LNCaP clone FGC (cell line): Measurements from ENCODE around the gene CDK14.

Source experiments
- DNase-seq: peaks from one replicate; pipeline ENCODE4 v3.0.0-alpha.2; 2011; ENCODE audit warnings: low read depth
- H3K4me3 ChIP-seq: 2 replicates; pipeline ENCODE4 v1.5.1; 2011; ENCODE audit warnings: mild to moderate bottlenecking, low read depth, low read length, control low read depth
- TF ChIP-seq, protein P1 (sequence below): IDR thresholded peaks from 2 replicates; pipeline ENCODE4 v1.5.1; 2012; ENCODE audit warnings: mild to moderate bottlenecking; ENCODE audit not compliant: control insufficient read depth, insufficient read depth; ENCODE audit errors: extremely low read depth

The CDK14 gene

DNA sequence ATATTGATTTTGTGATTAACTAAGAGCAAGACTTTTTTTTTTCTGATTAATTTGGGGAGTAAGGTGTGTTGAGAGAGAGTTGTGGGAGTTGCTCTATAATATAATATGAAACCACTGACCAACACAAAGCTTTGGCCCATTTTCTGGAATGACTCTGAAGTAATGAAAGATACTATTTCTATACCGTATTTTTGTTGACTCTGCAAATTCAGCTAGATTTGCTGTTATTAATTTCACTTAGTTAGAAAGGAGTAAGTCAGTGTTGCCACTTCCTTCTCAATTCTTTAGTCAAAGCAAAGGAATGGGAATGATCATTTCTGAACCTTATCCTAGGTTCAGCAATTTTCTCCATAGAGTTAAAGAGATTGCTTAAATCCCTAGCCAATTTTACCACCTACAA is 355.1 kb downstream of the CDK14 start:
- no peak overlapping the region for H3K4me3 ChIP-seq
- DNase-seq, result no peak
- TF ChIP-seq, protein P1, sequence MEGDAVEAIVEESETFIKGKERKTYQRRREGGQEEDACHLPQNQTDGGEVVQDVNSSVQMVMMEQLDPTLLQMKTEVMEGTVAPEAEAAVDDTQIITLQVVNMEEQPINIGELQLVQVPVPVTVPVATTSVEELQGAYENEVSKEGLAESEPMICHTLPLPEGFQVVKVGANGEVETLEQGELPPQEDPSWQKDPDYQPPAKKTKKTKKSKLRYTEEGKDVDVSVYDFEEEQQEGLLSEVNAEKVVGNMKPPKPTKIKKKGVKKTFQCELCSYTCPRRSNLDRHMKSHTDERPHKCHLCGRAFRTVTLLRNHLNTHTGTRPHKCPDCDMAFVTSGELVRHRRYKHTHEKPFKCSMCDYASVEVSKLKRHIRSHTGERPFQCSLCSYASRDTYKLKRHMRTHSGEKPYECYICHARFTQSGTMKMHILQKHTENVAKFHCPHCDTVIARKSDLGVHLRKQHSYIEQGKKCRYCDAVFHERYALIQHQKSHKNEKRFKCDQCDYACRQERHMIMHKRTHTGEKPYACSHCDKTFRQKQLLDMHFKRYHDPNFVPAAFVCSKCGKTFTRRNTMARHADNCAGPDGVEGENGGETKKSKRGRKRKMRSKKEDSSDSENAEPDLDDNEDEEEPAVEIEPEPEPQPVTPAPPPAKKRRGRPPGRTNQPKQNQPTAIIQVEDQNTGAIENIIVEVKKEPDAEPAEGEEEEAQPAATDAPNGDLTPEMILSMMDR, result no peak

DNA sequence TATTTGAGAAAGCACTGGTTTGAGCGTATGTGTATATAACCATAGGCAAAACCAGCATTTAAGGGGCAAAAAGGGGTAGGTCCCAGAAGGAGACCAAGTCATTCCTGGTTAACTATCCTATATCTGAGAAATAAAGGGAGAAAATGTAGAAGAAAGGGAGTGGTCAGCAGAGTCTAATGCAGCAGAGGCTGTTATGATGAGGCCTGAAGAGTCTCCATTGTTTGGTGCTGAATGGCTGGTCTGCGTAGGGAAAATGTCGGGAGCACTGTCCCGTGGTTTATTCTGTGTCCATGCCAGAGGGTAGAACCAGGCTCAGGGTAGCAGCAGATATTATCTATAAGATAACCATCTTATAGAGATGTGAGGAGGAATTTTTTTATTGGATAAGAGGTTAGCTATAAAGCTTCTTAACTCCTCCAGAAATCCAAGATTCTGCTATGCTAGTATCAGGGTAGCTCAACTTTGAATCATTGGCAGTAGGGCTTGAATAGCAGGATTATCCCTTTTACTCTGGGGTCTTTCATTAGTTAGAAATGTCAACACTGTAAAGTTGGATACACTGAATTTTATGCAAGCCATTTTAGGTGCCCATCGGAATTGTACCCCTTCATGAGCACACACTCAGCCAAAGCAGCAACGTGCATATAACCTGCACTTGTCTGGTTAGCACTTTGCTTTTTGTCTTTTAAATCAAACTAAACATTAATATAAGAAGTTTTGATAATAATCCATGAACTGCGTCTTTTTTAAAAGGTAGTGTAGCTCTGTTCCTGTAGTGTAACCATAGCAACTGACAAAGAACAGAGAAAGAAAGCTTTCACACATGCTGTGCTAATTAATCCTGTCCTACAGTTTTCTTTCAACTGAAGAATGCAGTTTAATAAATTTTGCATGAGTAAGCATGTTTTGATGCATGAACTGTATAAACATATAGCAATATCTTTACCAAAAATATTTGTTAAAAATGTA is 356.1 kb downstream of the CDK14 start:
- no peak overlapping the region for H3K4me3 ChIP-seq
- TF ChIP-seq, protein P1, result no peak
- no peak for DNase-seq

DNA sequence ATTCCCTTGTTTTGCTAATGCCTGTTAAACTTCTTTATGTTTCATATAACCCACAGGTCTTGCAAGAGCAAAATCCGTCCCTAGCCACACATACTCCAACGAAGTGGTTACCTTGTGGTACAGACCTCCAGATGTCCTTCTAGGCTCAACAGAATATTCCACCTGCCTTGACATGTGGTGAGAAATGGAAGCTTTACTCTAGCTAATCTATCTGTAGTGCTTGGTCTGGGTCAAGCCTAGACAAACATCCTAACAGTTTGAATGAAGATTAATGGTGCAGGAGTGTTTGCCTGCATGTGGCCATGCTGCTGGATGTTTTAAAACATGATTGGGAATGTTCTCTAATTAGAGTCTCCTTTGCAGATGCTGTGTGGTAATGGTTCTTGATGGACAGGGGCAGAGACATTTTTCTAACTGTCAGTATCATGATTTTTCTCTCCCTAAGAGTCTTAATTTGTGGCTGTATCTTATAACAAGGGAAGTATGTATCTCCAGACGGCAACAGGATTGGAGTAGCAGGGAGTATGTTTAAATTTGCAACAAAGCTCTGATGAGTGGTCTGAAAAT is 359.6 kb downstream of the CDK14 start:
- DNase-seq, result no peak
- H3K4me3 ChIP-seq, result no peak overlapping the region
- TF ChIP-seq, protein P1, result no peak

DNA sequence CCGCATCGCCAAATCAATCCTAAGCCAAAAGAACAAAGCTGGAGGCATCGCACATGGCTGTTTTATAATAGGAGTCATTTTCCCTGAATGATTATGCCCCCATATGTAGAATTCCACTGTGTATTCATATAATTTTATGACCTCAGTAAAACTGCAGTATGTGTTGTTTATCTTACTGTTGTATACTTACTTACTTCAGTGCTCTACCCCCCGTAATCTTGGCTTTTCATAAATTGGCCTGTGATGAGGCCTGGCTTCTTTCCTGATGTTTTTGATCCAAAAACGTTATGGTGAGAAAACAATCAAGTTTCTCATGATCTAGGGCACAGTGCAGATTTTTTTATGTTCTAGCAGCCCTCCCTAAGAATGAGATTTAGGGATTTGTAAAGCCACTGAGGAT is 361.8 kb downstream of the CDK14 start:
- no peak for DNase-seq
- H3K4me3 ChIP-seq, result no peak overlapping the region
- TF ChIP-seq, protein P1, result no peak

DNA sequence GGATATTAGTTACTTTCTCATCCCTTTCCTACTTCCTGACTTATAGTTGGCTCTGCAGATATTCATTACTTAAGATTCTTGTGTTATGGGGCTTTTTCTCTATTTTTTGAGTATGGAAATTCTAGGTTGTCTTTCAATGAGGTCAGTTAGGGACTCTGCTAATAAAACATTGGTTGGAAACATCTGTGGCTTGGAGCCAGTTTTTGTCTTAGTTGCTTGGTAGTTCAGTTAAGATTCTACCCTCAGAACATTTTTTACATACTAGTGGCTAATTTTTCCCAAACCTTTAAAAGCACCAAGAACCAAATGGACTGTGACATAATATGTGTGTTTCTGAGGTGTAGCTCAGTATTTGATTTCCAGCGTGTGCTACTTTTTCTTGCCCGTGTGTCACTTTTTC is 362.5 kb downstream of the CDK14 start:
- DNase-seq, result peak; percentile 46
- H3K4me3 ChIP-seq, result no peak overlapping the region
- TF ChIP-seq, protein P1, result no peak

DNA sequence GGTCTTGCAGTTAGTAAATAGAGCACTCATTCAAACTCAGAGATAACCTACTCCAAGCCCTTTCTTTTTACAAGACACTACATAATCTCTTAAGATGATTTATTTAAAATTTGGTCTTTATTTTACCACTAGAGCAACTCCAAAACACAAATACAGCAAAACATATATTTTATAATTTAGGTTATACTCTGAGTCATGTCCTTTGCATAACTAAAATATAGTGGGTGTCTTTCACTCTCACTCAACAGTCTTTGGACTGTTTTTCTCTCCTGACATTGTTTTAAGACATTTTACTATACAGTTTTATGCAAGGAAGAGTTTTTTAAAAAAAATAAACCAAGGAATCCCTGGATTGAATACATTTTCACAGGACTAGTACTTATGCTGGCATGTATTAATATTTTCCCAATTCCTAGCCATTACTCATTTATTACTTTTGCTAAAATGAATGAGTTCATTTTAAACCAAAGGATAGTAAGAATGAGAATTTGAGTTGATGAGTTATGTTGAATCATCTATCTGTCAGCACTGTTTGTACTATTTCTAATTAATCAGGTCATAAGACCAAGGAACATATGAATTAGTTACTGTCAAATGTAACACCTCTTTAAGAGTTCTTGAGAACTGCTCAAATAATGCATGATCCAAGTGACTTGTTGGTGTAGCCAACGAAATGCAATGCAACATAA is 365.1 kb downstream of the CDK14 start:
- no peak for DNase-seq
- no peak overlapping the region for H3K4me3 ChIP-seq
- TF ChIP-seq, protein P1, result no peak
